Measurements from ENCODE around the gene ILK. TPM values are rescaled to one million over a fixed set of nuclear protein-coding genes. Genes with fewer than 3 reads are reported as not detected.

ILK gene
- total and polyA plus RNA-seq, 10 of the 15 experiments (the other 5 are each of a cell fraction or from before 2014, with no cell fraction given) = 51.8 to 163 (median 92.0) TPM

GRCh38 chr11:6646918-6647679 is 43.5 kb downstream of the ILK start (continued):
- TF ChIP-seq RELB (IDR thresholded peaks at IDR 0.05; ENCODE audit: low read depth) = peak; percentile 80
- TF ChIP-seq PBX3 (IDR thresholded peaks at IDR 0.05; ENCODE audit: insufficient replicate concordance, low read depth, low read length) = no peak
- TF ChIP-seq SMC3 (IDR thresholded peaks at IDR 0.05; ENCODE audit: borderline replicate concordance, low read length) = no peak
- no peak for TF ChIP-seq CEBPB (IDR thresholded peaks at IDR 0.05; ENCODE audit: borderline replicate concordance in 1 of 2, low read depth in 2 of 2, low read length in 2 of 2)
- 0 out of 2 replicates have a peak, but pooled peaks have one; percentile 19 for TF ChIP-seq BACH1 (IDR thresholded peaks at IDR 0.05; ENCODE audit: borderline replicate concordance)
- 0 out of 2 replicates have a peak, but pooled peaks have one; percentile 13 for TF ChIP-seq CREB1 (IDR thresholded peaks at IDR 0.05; ENCODE audit: low read depth)
- no peak for TF ChIP-seq CUX1 (IDR thresholded peaks at IDR 0.05; ENCODE audit: insufficient replicate concordance, low read depth, low read length)
- no peak for TF ChIP-seq E2F8 (IDR thresholded peaks at IDR 0.05; ENCODE audit: low read depth, partially characterized antibody)
- TF ChIP-seq HDGF (IDR thresholded peaks at IDR 0.05) = peak; percentile 93
- TF ChIP-seq IKZF1 (conservative IDR thresholded peaks at IDR 0.05) = peak; percentile 89
- no peak for TF ChIP-seq CHD4 (IDR thresholded peaks at IDR 0.05)
- peak; percentile 98 for TF ChIP-seq EED (IDR thresholded peaks at IDR 0.05; ENCODE audit: low read depth)
- TF ChIP-seq FOXM1 (IDR thresholded peaks at IDR 0.05; ENCODE audit: low read depth, low read length) = no peak
- peak; percentile 96 for TF ChIP-seq IKZF2 (IDR thresholded peaks at IDR 0.05)
- TF ChIP-seq SUPT20H (IDR thresholded peaks at IDR 0.05; ENCODE audit: borderline replicate concordance, control insufficient read depth, low read depth, low read length) = no peak
- no peak for TF ChIP-seq HDAC2 (IDR thresholded peaks at IDR 0.05)
- no peak for TF ChIP-seq ZNF217 (IDR thresholded peaks at IDR 0.05)
- no peak for TF ChIP-seq ESRRA (IDR thresholded peaks at IDR 0.05; ENCODE audit: low read length)
- TF ChIP-seq MAX (IDR thresholded peaks at IDR 0.05; ENCODE audit: low read depth, low read length) = no peak

Measured in GM12878 (cell line).